GM23338 (cell line): ENCODE data around the gene CIDEB. TPM values are rescaled to one million over a fixed set of nuclear protein-coding genes. Genes with fewer than 3 reads are reported as not detected.

Experiments used
- ATAC-seq: fragments of 200-7000 bp; cut with Tn5 transposase; 3 replicates; pipeline ENCODE4 v1.9.1; 2020
- DNase-seq: peaks from one replicate; pipeline ENCODE4 v3.0.0-alpha.2; 2015; ENCODE audit warnings: low spot score
- H2AFZ ChIP-seq: fragments of 200-600 bp; sonication (generic); 2 replicates; pipeline ENCODE4 v1.8.0; 2016; ENCODE audit warnings: antibody characterized with exemption, mild to moderate bottlenecking, moderate library complexity
- H3F3A ChIP-seq: fragments of 200-600 bp; sonication (generic); replicated peaks from 2 replicates; pipeline ENCODE4 v1.8.0; 2017; ENCODE audit warnings: antibody characterized with exemption, mixed run types, low read depth
- H3K27ac ChIP-seq: fragments of 200-600 bp; sonication (generic); 2 replicates; pipeline ENCODE4 v1.6.1; 2016; ENCODE audit warnings: low read depth
- H3K27me3 ChIP-seq: fragments of 200-600 bp; sonication (generic); 2 replicates; pipeline ENCODE4 v1.8.0; 2016; ENCODE audit warnings: mild to moderate bottlenecking, mixed run types, moderate library complexity; ENCODE audit not compliant: insufficient read depth
- H3K36me3 ChIP-seq: fragments of 200-600 bp; sonication (generic); 2 replicates; pipeline ENCODE4 v1.8.0; 2016; ENCODE audit warnings: mild to moderate bottlenecking; ENCODE audit not compliant: insufficient read depth
- H3K4me1 ChIP-seq: fragments of 200-600 bp; sonication (generic); 2 replicates; pipeline ENCODE4 v1.8.0; 2016; ENCODE audit warnings: mild to moderate bottlenecking, moderate library complexity; ENCODE audit not compliant: insufficient read depth
- H3K4me2 ChIP-seq: fragments of 200-600 bp; sonication (generic); 2 replicates; pipeline ENCODE4 v1.7.1; 2017; ENCODE audit warnings: mixed run types
- H3K4me3 ChIP-seq: fragments of 200-600 bp; sonication (generic); 2 replicates; pipeline ENCODE4 v1.6.1; 2016; ENCODE audit warnings: mixed run types
- H3K79me2 ChIP-seq: fragments of 200-600 bp; sonication (generic); replicated peaks from 2 replicates; pipeline ENCODE4 v1.8.0; 2017; ENCODE audit warnings: mild to moderate bottlenecking; ENCODE audit not compliant: insufficient read depth
- H3K9me2 ChIP-seq: fragments of 200-600 bp; sonication (generic); 2 replicates; pipeline ENCODE4 v1.8.0; 2017; ENCODE audit not compliant: insufficient read depth
- H4K20me1 ChIP-seq: fragments of 200-600 bp; sonication (generic); replicated peaks from 2 replicates; pipeline ENCODE4 v1.8.0; 2017; ENCODE audit warnings: mild to moderate bottlenecking; ENCODE audit not compliant: insufficient read depth
- H3K27ac Mint-ChIP-seq: 2 replicates; pipeline ENCODE4 v1.8.0; 2020; ENCODE audit warnings: inconsistent platforms, mild to moderate bottlenecking, moderate library complexity, mixed read lengths
- H3K27me3 Mint-ChIP-seq: 3 replicates; pipeline ENCODE4 v1.8.0; 2022; ENCODE audit warnings: low read depth, mild to moderate bottlenecking, moderate library complexity, mixed read lengths, inconsistent platforms; ENCODE audit not compliant: insufficient read depth, poor library complexity
- H3K36me3 Mint-ChIP-seq: 3 replicates; pipeline ENCODE4 v1.8.0; 2021; ENCODE audit warnings: low read depth, mild to moderate bottlenecking, inconsistent platforms, moderate library complexity, mixed read lengths
- H3K4me1 Mint-ChIP-seq: 3 replicates; pipeline ENCODE4 v1.8.0; 2020; ENCODE audit warnings: mild to moderate bottlenecking, inconsistent platforms, mixed read lengths
- H3K4me3 Mint-ChIP-seq: 3 replicates; pipeline ENCODE4 v1.8.0; 2021; ENCODE audit warnings: moderate library complexity, mild to moderate bottlenecking, inconsistent platforms, mixed read lengths
- H3K9me3 Mint-ChIP-seq: 3 replicates; pipeline ENCODE4 v1.8.0; 2020; ENCODE audit warnings: moderate library complexity, mild to moderate bottlenecking, inconsistent platforms, mixed read lengths
- CREB1 ChIP-seq: fragments of 250-450 bp; sonication (Bioruptor Pico); IDR thresholded peaks from 2 replicates; pipeline ENCODE4 v1.5.0; 2020; ENCODE audit warnings: low read depth, mild to moderate bottlenecking, moderate library complexity
- ETS1 ChIP-seq: IDR thresholded peaks from 2 replicates; pipeline ENCODE4 v1.6.1; 2016; ENCODE audit warnings: antibody characterized with exemption
- JUNB ChIP-seq: IDR thresholded peaks from one replicate; pipeline ENCODE4 v1.6.1; 2016; ENCODE audit warnings: antibody characterized with exemption; ENCODE audit not compliant: unreplicated experiment
- NANOG ChIP-seq: IDR thresholded peaks from 2 replicates; pipeline ENCODE4 v1.6.1; 2016; ENCODE audit warnings: antibody characterized with exemption, borderline replicate concordance
- POLR2AphosphoS5 ChIP-seq: IDR thresholded peaks from 2 replicates; pipeline ENCODE4 v1.6.1; 2016; ENCODE audit warnings: antibody characterized with exemption, low read depth
- REST ChIP-seq: IDR thresholded peaks from one replicate; pipeline ENCODE4 v1.6.1; 2018; ENCODE audit warnings: antibody characterized with exemption; ENCODE audit not compliant: unreplicated experiment
- ZNF331 ChIP-seq: fragments of 250-450 bp; sonication (Bioruptor Pico); IDR thresholded peaks from 2 replicates; pipeline ENCODE4 v1.5.0; 2020; ENCODE audit warnings: low read depth, mild to moderate bottlenecking, moderate library complexity
- polyA plus RNA-seq: library from polyadenylated mRNA; unstranded; fragments of >200 nt; fragmentation: Nextera tagmentation; extraction: Ambion mirVana; gene quantifications from 2 replicates; pipeline ENCODE4 v1.2.1, GENCODE V29; 2016
- total RNA-seq: library from RNA; depleted of rRNA; stranded (reverse); fragments of >200 nt; shearing (Covaris generic); gene quantifications from 2 replicates; pipeline ENCODE4 v1.2.3, GENCODE V29; 2014
- TF ChIP-seq, protein P1 (sequence below), 2 experiments: fragments of 200-600 bp in 1 of 2; sonication (generic) in 1 of 2; conservative IDR thresholded peaks; 2 replicates each; pipeline versions ENCODE4 v1.5.1 to v1.6.1; 2016 to 2017; ENCODE audit warnings: antibody characterized with exemption in 2 of 2, low read depth in 2 of 2, mild to moderate bottlenecking in 2 of 2, moderate library complexity in 1 of 2

The CIDEB gene
- total and polyA plus RNA-seq, 2 experiments from 2014 or later: 3.4 to 4.6 TPM

DNA sequence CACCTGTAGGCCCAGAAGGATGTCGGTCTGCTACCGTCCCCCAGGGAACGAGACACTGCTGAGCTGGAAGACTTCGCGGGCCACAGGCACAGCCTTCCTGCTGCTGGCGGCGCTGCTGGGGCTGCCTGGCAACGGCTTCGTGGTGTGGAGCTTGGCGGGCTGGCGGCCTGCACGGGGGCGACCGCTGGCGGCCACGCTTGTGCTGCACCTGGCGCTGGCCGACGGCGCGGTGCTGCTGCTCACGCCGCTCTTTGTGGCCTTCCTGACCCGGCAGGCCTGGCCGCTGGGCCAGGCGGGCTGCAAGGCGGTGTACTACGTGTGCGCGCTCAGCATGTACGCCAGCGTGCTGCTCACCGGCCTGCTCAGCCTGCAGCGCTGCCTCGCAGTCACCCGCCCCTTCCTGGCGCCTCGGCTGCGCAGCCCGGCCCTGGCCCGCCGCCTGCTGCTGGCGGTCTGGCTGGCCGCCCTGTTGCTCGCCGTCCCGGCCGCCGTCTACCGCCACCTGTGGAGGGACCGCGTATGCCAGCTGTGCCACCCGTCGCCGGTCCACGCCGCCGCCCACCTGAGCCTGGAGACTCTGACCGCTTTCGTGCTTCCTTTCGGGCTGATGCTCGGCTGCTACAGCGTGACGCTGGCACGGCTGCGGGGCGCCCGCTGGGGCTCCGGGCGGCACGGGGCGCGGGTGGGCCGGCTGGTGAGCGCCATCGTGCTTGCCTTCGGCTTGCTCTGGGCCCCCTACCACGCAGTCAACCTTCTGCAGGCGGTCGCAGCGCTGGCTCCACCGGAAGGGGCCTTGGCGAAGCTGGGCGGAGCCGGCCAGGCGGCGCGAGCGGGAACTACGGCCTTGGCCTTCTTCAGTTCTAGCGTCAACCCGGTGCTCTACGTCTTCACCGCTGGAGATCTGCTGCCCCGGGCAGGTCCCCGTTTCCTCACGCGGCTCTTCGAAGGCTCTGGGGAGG is 3.1 kb upstream of the CIDEB start, which contains the start of gene LTB4R:
Gene LTB4R, plus strand, starts transcription at position 857 of the 959 bp plus-strand sequence. CDS start 4,150 bp downstream, outside the sequence.
- H3K27me3 ChIP-seq: peaks cover 18% of the 10 kb centered on the region; the same call in 1 of the 2 replicates
- H3K36me3 Mint-ChIP-seq: peaks cover 33% of the 10 kb centered on the region
- H3K27ac Mint-ChIP-seq: no peak within 1 kb of the TSS
- peak within 1 kb of the TSS; percentile 51 for H3K4me3 ChIP-seq
- no peaks in the 10 kb centered on the region for H3K36me3 ChIP-seq
- no peaks in the 10 kb centered on the region for H3K79me2 ChIP-seq
- H3K4me2 ChIP-seq: peak within 1 kb of the TSS; percentile 68
- H3K4me1 Mint-ChIP-seq: peaks cover 15% of the 10 kb centered on the region
- H3K9me3 Mint-ChIP-seq: no peaks in the 10 kb centered on the region
- peak within 1 kb of the TSS; percentile 63 for H3K4me3 Mint-ChIP-seq
- ATAC-seq: peak; percentile 79
- H3K9me2 ChIP-seq: no peaks in the 10 kb centered on the region
- H3K27me3 Mint-ChIP-seq: peaks cover 32% of the 10 kb centered on the region
- TF ChIP-seq CREB1 (CRISPR knock-in tag): no peak
- no peak for TF ChIP-seq ETS1
- TF ChIP-seq JUNB: no peak
- TF ChIP-seq, protein P1, sequence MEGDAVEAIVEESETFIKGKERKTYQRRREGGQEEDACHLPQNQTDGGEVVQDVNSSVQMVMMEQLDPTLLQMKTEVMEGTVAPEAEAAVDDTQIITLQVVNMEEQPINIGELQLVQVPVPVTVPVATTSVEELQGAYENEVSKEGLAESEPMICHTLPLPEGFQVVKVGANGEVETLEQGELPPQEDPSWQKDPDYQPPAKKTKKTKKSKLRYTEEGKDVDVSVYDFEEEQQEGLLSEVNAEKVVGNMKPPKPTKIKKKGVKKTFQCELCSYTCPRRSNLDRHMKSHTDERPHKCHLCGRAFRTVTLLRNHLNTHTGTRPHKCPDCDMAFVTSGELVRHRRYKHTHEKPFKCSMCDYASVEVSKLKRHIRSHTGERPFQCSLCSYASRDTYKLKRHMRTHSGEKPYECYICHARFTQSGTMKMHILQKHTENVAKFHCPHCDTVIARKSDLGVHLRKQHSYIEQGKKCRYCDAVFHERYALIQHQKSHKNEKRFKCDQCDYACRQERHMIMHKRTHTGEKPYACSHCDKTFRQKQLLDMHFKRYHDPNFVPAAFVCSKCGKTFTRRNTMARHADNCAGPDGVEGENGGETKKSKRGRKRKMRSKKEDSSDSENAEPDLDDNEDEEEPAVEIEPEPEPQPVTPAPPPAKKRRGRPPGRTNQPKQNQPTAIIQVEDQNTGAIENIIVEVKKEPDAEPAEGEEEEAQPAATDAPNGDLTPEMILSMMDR (conservative IDR thresholded peaks at IDR 0.05; ENCODE audit: low read depth in 2 of 2): peak in 1 of 2 experiments; percentile 42; a peak in 1 of 4 replicates
- H3K27ac ChIP-seq: no peak within 1 kb of the TSS
- peaks cover 4% of the 10 kb centered on the region; the same call in 1 of the 2 replicates for H3K4me1 ChIP-seq
- H2AFZ ChIP-seq: no peak within 1 kb of the TSS
- no peaks in the 10 kb centered on the region; the same call in none of the 2 replicates for H4K20me1 ChIP-seq
- DNase-seq: peak; percentile 79
- no peaks in the 10 kb centered on the region for H3F3A ChIP-seq

GRCh38 chr14:24310265-24310645 is 2.5 kb upstream of the CIDEB start:
- peak overlapping the region; percentile 51; the same call in 1 of the 2 replicates for H3K4me3 ChIP-seq
- no peak overlapping the region for H3K27ac Mint-ChIP-seq
- TF ChIP-seq, protein P1 (conservative IDR thresholded peaks at IDR 0.05; ENCODE audit: low read depth in 2 of 2): no peak
- no peak for TF ChIP-seq ETS1
- TF ChIP-seq POLR2AphosphoS5: no peak
- no peak for TF ChIP-seq JUNB
- TF ChIP-seq NANOG: no peak
- no peak for TF ChIP-seq ZNF331 (CRISPR knock-in tag)
- TF ChIP-seq REST: no peak

More at GRCh38 chr14:24310265-24310645, 2.5 kb upstream of the CIDEB start:
- Mint-ChIP-seq H3K27me3 (peaks cover 30% of the 10 kb centered on the region), H3K9me3 (no peaks in the 10 kb centered on the region), H3K36me3 (peaks cover 40% of the 10 kb centered on the region), H3K4me3 (peak overlapping the region; percentile 63), H3K4me1 (peaks cover 15% of the 10 kb centered on the region)
- H3K27me3 ChIP-seq: peaks cover 16% of the 10 kb centered on the region; the same call in 1 of the 2 replicates
- no peaks in the 10 kb centered on the region for H3K9me2 ChIP-seq
- no peak overlapping the region for H3K27ac ChIP-seq
- H3K4me1 ChIP-seq: peaks cover 4% of the 10 kb centered on the region; the same call in 1 of the 2 replicates
- no peaks in the 10 kb centered on the region for H3F3A ChIP-seq
- no peak for DNase-seq
- H3K79me2 ChIP-seq: no peaks in the 10 kb centered on the region
- no peaks in the 10 kb centered on the region for H3K36me3 ChIP-seq
- H3K4me2 ChIP-seq: peak overlapping the region; percentile 68; the same call in 1 of the 2 replicates
- no peaks in the 10 kb centered on the region; the same call in none of the 2 replicates for H4K20me1 ChIP-seq
- ATAC-seq: no peak
- no peak overlapping the region for H2AFZ ChIP-seq
